GM12864 (cell line): ENCODE measurements around the gene MRPL51.

Source experiments
- DNase-seq: peaks from one replicate; pipeline ENCODE4 v3.0.0-alpha.2; 2011; ENCODE audit warnings: low read depth
- H3K4me3 ChIP-seq: 2 replicates; pipeline ENCODE4 v1.5.1; 2011; ENCODE audit warnings: mild to moderate bottlenecking, low read depth, low read length, control low read depth
- CTCF ChIP-seq: IDR thresholded peaks from 2 replicates; pipeline ENCODE4 v1.5.1; 2011; ENCODE audit warnings: low read depth, mild to moderate bottlenecking, moderate library complexity, low read length, control low read depth, inconsistent platforms; ENCODE audit errors: missing control alignments

The MRPL51 gene

GRCh38 chr12:6462234-6462995 is 30.6 kb downstream of the MRPL51 start:
- no peak for DNase-seq
- no peak for TF ChIP-seq CTCF
- H3K4me3 ChIP-seq, result no peak overlapping the region

GRCh38 chr12:6461401-6462233 is 31.4 kb downstream of the MRPL51 start:
- H3K4me3 ChIP-seq, result no peak overlapping the region; the same call in 1 of the 2 replicates
- TF ChIP-seq CTCF, result no peak
- DNase-seq, result peak; percentile 94

- H3K4me3 ChIP-seq, result no peak overlapping the region; the same call in 1 of the 2 replicates
Measured at GRCh38 chr12:6460751-6461371, 32.2 kb downstream of the MRPL51 start.

GRCh38 chr12:6459004-6459337 is 34.1 kb downstream of the MRPL51 start:
- no peak overlapping the region for H3K4me3 ChIP-seq
- no peak for TF ChIP-seq CTCF
- no peak for DNase-seq

More at GRCh38 chr12:6460751-6461371, 32.2 kb downstream of the MRPL51 start:
- no peak for TF ChIP-seq CTCF
- DNase-seq, result no peak

GRCh38 chr12:6458281-6459003 is 34.6 kb downstream of the MRPL51 start:
- no peak for TF ChIP-seq CTCF
- no peak overlapping the region for H3K4me3 ChIP-seq
- DNase-seq, result no peak

- no peak for DNase-seq
- TF ChIP-seq CTCF, result no peak
- H3K4me3 ChIP-seq, result no peak overlapping the region
Measured at GRCh38 chr12:6457220-6457945, 35.7 kb downstream of the MRPL51 start.
